ENCODE results near the gene TTI1. TPM values are rescaled to one million over a fixed set of nuclear protein-coding genes. Genes with fewer than 3 reads are reported as not detected.

TTI1 gene
- total RNA-seq, 2 experiments from 2014 or later = 29.3 to 32.2 TPM

GRCh38 chr20:37994512-37994911, 38.7 kb downstream of the TTI1 start:
- ChIA-PET CTCF (interaction anchor here (1.2 to 2.4 kb wide), 4 partner anchors 33 to 429 kb away, joined by 3 to 8 read pairs (median 4); partner anchors contain the start of genes RPRD1B and TTI1), POLR2A (no interaction called here)
- H3K9me3 Mint-ChIP-seq (ENCODE audit: insufficient read depth) = no peaks in the 10 kb centered on the region
- peaks cover 31% of the 10 kb centered on the region for H3K4me1 Mint-ChIP-seq (ENCODE audit: low read depth)
- H3K4me3 Mint-ChIP-seq = no peak overlapping the region
- H3K36me3 Mint-ChIP-seq (ENCODE audit: low read depth) = peaks cover 51% of the 10 kb centered on the region
- DNase-seq (no peak), ATAC-seq (no peak)
- H3K27me3 Mint-ChIP-seq (ENCODE audit: low read depth) = no peaks in the 10 kb centered on the region
- no peak overlapping the region for H3K27ac Mint-ChIP-seq

- POLR2A ChIA-PET = no interaction called here
- ATAC-seq = no peak
These were observed 40.4 kb downstream of the TTI1 start for GRCh38 chr20:37992802-37993409.

GRCh38 chr20:37991908-37992307, 41.3 kb downstream of the TTI1 start:
- no peak overlapping the region for H3K27ac Mint-ChIP-seq
- DNase-seq = no peak
- POLR2A ChIA-PET = interaction anchor here (0.6 kb wide), 2 partner anchors 227 to 230 kb away, joined by 3 to 4 read pairs; no protein-coding TSS in a partner anchor
- no peaks in the 10 kb centered on the region for H3K27me3 Mint-ChIP-seq (ENCODE audit: low read depth)
- H3K4me1 Mint-ChIP-seq (ENCODE audit: low read depth) = peaks cover 37% of the 10 kb centered on the region
- no peak overlapping the region for H3K4me3 Mint-ChIP-seq
- ATAC-seq = no peak
- CTCF ChIA-PET = interaction anchor here (0.6 to 2.2 kb wide), 5 partner anchors 16 to 427 kb away, joined by 3 to 14 read pairs (median 3); partner anchors contain the start of gene TTI1
- H3K36me3 Mint-ChIP-seq (ENCODE audit: low read depth) = peaks cover 55% of the 10 kb centered on the region
- no peaks in the 10 kb centered on the region for H3K9me3 Mint-ChIP-seq (ENCODE audit: insufficient read depth)

More at GRCh38 chr20:37992802-37993409, 40.4 kb downstream of the TTI1 start:
- DNase-seq = peak; percentile 55
- H3K27me3 Mint-ChIP-seq (ENCODE audit: low read depth) = no peaks in the 10 kb centered on the region
- CTCF ChIA-PET = interaction anchor here (0.8 to 2.4 kb wide), 5 partner anchors 13 to 428 kb away, joined by 3 to 14 read pairs (median 5); partner anchors contain the start of genes RPRD1B and TTI1
- peak overlapping the region; percentile 53 for H3K27ac Mint-ChIP-seq
- H3K4me1 Mint-ChIP-seq (ENCODE audit: low read depth) = peaks cover 37% of the 10 kb centered on the region
- no peak overlapping the region for H3K4me3 Mint-ChIP-seq
- H3K36me3 Mint-ChIP-seq (ENCODE audit: low read depth) = peaks cover 51% of the 10 kb centered on the region
- no peaks in the 10 kb centered on the region for H3K9me3 Mint-ChIP-seq (ENCODE audit: insufficient read depth)

DNA sequence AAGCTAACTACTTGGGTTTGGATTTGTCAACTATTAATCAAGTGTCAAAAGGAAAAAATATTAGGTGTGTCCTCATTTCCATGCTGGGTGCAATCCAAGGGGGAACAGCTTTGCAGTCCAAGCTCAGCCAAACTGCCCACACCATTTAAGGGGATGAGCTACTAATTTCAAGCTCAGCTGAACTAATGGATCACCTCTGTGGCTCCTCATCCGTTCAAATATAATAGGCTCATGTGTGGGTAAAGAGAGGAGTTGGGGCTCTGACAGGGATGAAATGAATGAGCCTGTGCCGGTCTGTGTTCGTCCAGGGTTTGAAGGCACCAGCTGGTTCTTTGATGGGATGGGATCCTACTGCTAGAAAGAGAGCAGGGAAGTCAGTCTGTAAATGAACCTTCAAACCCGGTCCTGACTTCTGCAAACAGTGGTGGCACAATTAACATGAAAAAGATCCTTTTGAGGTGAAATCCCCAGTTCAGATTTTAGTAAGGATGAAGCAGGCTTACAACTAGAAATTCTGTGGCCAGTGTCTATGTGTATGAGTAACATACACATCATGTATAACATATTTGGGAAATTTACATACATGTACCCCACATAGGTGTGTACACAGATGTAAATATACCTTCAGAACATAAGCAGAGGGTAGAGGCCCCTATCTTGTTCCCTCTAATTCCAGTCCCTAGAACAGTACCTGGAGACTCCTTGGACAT, 41.9 kb downstream of the TTI1 start:
- Mint-ChIP-seq H3K4me1 (ENCODE audit: low read depth) (peaks cover 37% of the 10 kb centered on the region), H3K4me3 (peak overlapping the region; percentile 21), H3K9me3 (ENCODE audit: insufficient read depth) (no peaks in the 10 kb centered on the region), H3K36me3 (ENCODE audit: low read depth) (peaks cover 55% of the 10 kb centered on the region), H3K27ac (peak overlapping the region; percentile 88), H3K27me3 (ENCODE audit: low read depth) (no peaks in the 10 kb centered on the region)
- ATAC-seq = no peak
- no peak for DNase-seq
- CTCF ChIA-PET = interaction anchor here (0.6 to 1.7 kb wide), 4 partner anchors 16 to 76 kb away, joined by 3 to 5 read pairs (median 3); partner anchors contain the start of gene TTI1
- POLR2A ChIA-PET = interaction anchor here (0.6 kb wide), 2 partner anchors 227 to 231 kb away, joined by 3 to 4 read pairs; no protein-coding TSS in a partner anchor

- H3K36me3 Mint-ChIP-seq (ENCODE audit: low read depth) = peaks cover 51% of the 10 kb centered on the region
- H3K27ac Mint-ChIP-seq = peak overlapping the region; percentile 88
- H3K4me1 Mint-ChIP-seq (ENCODE audit: low read depth) = peaks cover 37% of the 10 kb centered on the region
- no peaks in the 10 kb centered on the region for H3K27me3 Mint-ChIP-seq (ENCODE audit: low read depth)
- DNase-seq (peak; percentile 86), ATAC-seq (peak; percentile 88)
- ChIA-PET CTCF (no interaction called here), POLR2A (no interaction called here)
- no peaks in the 10 kb centered on the region for H3K9me3 Mint-ChIP-seq (ENCODE audit: insufficient read depth)
- peak overlapping the region; percentile 35 for H3K4me3 Mint-ChIP-seq
These were observed 42.6 kb downstream of the TTI1 start for GRCh38 chr20:37990571-37991151.

GRCh38 chr20:37989601-37990295, 43.5 kb downstream of the TTI1 start:
- DNase-seq (no peak), ATAC-seq (no peak)
- POLR2A ChIA-PET = interaction anchor here (0.6 kb wide), 1 partner anchor 820 kb away, joined by 8 read pairs; no protein-coding TSS in a partner anchor
- peaks cover 37% of the 10 kb centered on the region for H3K4me1 Mint-ChIP-seq (ENCODE audit: low read depth)
- H3K27me3 Mint-ChIP-seq (ENCODE audit: low read depth) = no peaks in the 10 kb centered on the region
- H3K27ac Mint-ChIP-seq = peak overlapping the region; percentile 88
- H3K9me3 Mint-ChIP-seq (ENCODE audit: insufficient read depth) = no peaks in the 10 kb centered on the region
- H3K4me3 Mint-ChIP-seq = peak overlapping the region; percentile 13
- peaks cover 44% of the 10 kb centered on the region for H3K36me3 Mint-ChIP-seq (ENCODE audit: low read depth)
- CTCF ChIA-PET = interaction anchor here (0.6 kb wide), 1 partner anchor 425 kb away, joined by 3 read pairs; no protein-coding TSS in a partner anchor

DNA sequence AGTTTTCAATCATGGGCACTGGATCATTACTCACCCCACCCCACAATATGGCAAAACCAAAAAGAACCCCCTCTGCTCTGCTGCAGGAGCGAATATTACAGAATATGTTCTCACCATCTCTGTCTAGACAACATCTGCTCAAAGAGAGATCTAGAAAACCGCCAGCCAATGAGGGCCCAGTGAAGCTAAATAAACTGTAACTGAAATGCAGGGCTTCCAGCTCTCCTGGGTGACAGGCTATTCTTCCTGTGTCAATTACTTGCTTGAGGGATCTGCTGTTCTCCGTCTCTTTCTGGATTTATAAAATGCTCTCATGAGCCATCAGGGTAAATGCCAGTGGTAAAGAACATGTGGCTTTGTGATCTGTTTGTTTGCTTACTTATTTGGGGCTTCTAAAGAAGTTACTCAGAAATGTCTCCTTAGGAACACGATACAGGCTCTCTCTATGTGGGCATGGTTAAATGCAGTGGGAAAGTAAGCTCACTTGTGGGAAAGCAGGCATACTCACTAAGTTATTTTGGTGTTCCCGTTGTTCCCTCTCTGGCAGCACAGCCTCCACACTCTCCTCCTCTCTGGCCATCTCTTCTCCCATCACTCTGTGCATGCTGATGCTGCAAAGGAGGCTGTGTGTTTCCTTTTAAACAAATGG, 44.8 kb downstream of the TTI1 start:
- Mint-ChIP-seq H3K27me3 (ENCODE audit: low read depth) (no peaks in the 10 kb centered on the region), H3K27ac (no peak overlapping the region), H3K36me3 (ENCODE audit: low read depth) (peaks cover 39% of the 10 kb centered on the region), H3K4me1 (ENCODE audit: low read depth) (peaks cover 37% of the 10 kb centered on the region), H3K4me3 (no peak overlapping the region), H3K9me3 (ENCODE audit: insufficient read depth) (no peaks in the 10 kb centered on the region)
- ATAC-seq (no peak), DNase-seq (no peak)
- ChIA-PET CTCF (no interaction called here), POLR2A (interaction anchor here (0.6 kb wide), 1 partner anchor 432 kb away, joined by 3 read pairs; no protein-coding TSS in a partner anchor)

GRCh38 chr20:37987602-37988290, 45.5 kb downstream of the TTI1 start:
- Mint-ChIP-seq H3K36me3 (ENCODE audit: low read depth) (peaks cover 41% of the 10 kb centered on the region), H3K4me1 (ENCODE audit: low read depth) (peaks cover 32% of the 10 kb centered on the region)
- CTCF ChIA-PET = no interaction called here

GRCh38 chr20:37986873-37987601, 46.2 kb downstream of the TTI1 start:
- no peaks in the 10 kb centered on the region for H3K27me3 Mint-ChIP-seq (ENCODE audit: low read depth)
- ChIA-PET POLR2A (no interaction called here), CTCF (no interaction called here)
- ATAC-seq = no peak
- H3K36me3 Mint-ChIP-seq (ENCODE audit: low read depth) = peaks cover 46% of the 10 kb centered on the region
- H3K4me1 Mint-ChIP-seq (ENCODE audit: low read depth) = peaks cover 30% of the 10 kb centered on the region
- H3K4me3 Mint-ChIP-seq = no peak overlapping the region
- H3K27ac Mint-ChIP-seq = no peak overlapping the region
- H3K9me3 Mint-ChIP-seq (ENCODE audit: insufficient read depth) = no peaks in the 10 kb centered on the region
- DNase-seq = no peak

More at GRCh38 chr20:37987602-37988290, 45.5 kb downstream of the TTI1 start:
- Mint-ChIP-seq H3K9me3 (ENCODE audit: insufficient read depth) (no peaks in the 10 kb centered on the region), H3K27ac (no peak overlapping the region), H3K27me3 (ENCODE audit: low read depth) (no peaks in the 10 kb centered on the region), H3K4me3 (no peak overlapping the region)
- ATAC-seq (no peak), DNase-seq (no peak)
- POLR2A ChIA-PET = no interaction called here

Data from activated CD8-positive, alpha-beta T cell treated with anti-CD3 and anti-CD28 coated beads, Interleukin-2, amount 10 ng/mL, durations not matched to agents 7 days and 5 days (primary cell).